Left lung (tissue), 10 donors: ENCODE results near the gene EVPL. TPM values are rescaled to one million over a fixed set of nuclear protein-coding genes. Genes with fewer than 3 reads are reported as not detected.
"Not testable (repeated sequence)": the region's sequence is repeated elsewhere in the genome, so short reads cannot be mapped to it uniquely, and the experiment has no call there.

Experiments
- ATAC-seq: fragments of 200-7000 bp; cut with Tn5 transposase; one replicate; pipeline ENCODE4 v1.9.1; 2020; ENCODE audit warnings: moderate library complexity
- DNase-seq, 4 donors: peaks; one replicate each; pipeline ENCODE4 v3.0.0-alpha.2; 2013 to 2020
- H3K27ac ChIP-seq, 2 donors: fragments of 200-600 bp; sonication (generic) in 1 of 2; one replicate each; pipeline versions ENCODE4 v1.5.0 to v1.8.0; 2020 to 2021
- H3K27me3 ChIP-seq, 2 donors: fragments of 200-600 bp; sonication (generic) in 1 of 2; one replicate each; pipeline versions ENCODE4 v1.5.0 to v1.8.0; 2020 to 2021
- H3K36me3 ChIP-seq, 2 donors: fragments of 200-600 bp; sonication (generic) in 1 of 2; one replicate each; pipeline versions ENCODE4 v1.5.0 to v1.8.0; 2020 to 2021
- H3K4me1 ChIP-seq, 2 donors: fragments of 200-600 bp; one replicate each; pipeline ENCODE4 v1.8.0; 2021
- H3K4me3 ChIP-seq, 2 donors: fragments of 200-600 bp; sonication (generic) in 1 of 2; one replicate each; pipeline versions ENCODE4 v1.5.0 to v1.8.0; 2020 to 2021; ENCODE audit warnings: mild to moderate bottlenecking in 1 of 2
- H3K9me3 ChIP-seq, 2 donors: fragments of 200-600 bp; sonication (generic) in 1 of 2; one replicate each; pipeline versions ENCODE4 v1.5.0 to v1.8.0; 2020 to 2021
- CTCF ChIP-seq, 2 donors: fragments of 200-600 bp; sonication (generic) in 1 of 2; IDR thresholded peaks; one replicate each; pipeline versions ENCODE4 v1.5.0 to v1.8.0; 2021; ENCODE audit warnings: antibody characterized with exemption in 2 of 2
- intact Hi-C, 2 donors: fragments of 100-400 bp; cut with DNase I; formaldehyde crosslinking; loops; one replicate each; pipeline versions ENCODE4 v1.11.2 to v1.14.2; 2022
- polyA plus RNA-seq, 6 donors: library from polyadenylated mRNA; unstranded; fragments of 120-200 nt; gene quantifications; one replicate each; pipeline ENCODE4 v1.2.1, GENCODE V29; 2013; ENCODE audit not compliant: insufficient read length in 6 of 6
- total RNA-seq, 2 donors: library from RNA; stranded (reverse); fragmentation: NEBNext Ultra II Directional; extraction: Animal tissue kit (Norgen Biotek cat#: 25700); gene quantifications; one replicate each; pipeline ENCODE4 v1.2.1, GENCODE V29; 2021
- donor health status: DM: no; HTN: yes; CAD: no.
- donor health status: DM: no; HTN: no; CAD: no.

Gene EVPL
- total and polyA plus RNA-seq, 8 donors, result 23.3 to 53.1 (median 43.9) TPM

GRCh38 chr17:76046064-76046463, 19.0 kb upstream of the EVPL start:
- H3K36me3 ChIP-seq, result peaks cover 0 to 100% of the 10 kb centered on the region in 2 donors

GRCh38 chr17:76044475-76045007, 17.4 kb upstream of the EVPL start:
- H3K4me1 ChIP-seq, ATAC-seq, H3K9me3 ChIP-seq, H3K27ac ChIP-seq, H3K4me3 ChIP-seq, intact Hi-C loops, DNase-seq, H3K27me3 ChIP-seq: not testable (repeated sequence)
- H3K36me3 ChIP-seq, result peaks cover 0 to 100% of the 10 kb centered on the region in 2 donors

More at GRCh38 chr17:76046064-76046463, 19.0 kb upstream of the EVPL start:
- no peaks in the 10 kb centered on the region for H3K9me3 ChIP-seq
- no peak for TF ChIP-seq CTCF (IDR thresholded peaks at IDR 0.05)
- intact Hi-C loops, result no loop called here
- ATAC-seq (no peak), DNase-seq (no peak)
- H3K27me3 ChIP-seq, result no peaks in the 10 kb centered on the region
- no peak overlapping the region for H3K27ac ChIP-seq
- H3K4me3 ChIP-seq, result no peak overlapping the region
- H3K4me1 ChIP-seq, result peaks cover 4 to 13% of the 10 kb centered on the region in 2 donors

- H3K9me3 ChIP-seq, H3K4me1 ChIP-seq, H3K27me3 ChIP-seq, DNase-seq, intact Hi-C loops, H3K4me3 ChIP-seq, H3K27ac ChIP-seq, ATAC-seq: not testable (repeated sequence)
- peaks cover 0 to 100% of the 10 kb centered on the region in 2 donors for H3K36me3 ChIP-seq
These were observed 15.8 kb upstream of the EVPL start for GRCh38 chr17:76042868-76043267.

- no peak for TF ChIP-seq CTCF (IDR thresholded peaks at IDR 0.05)
- intact Hi-C loops, result no loop called here
These were observed 13.3 kb upstream of the EVPL start for GRCh38 chr17:76040376-76040775.

GRCh38 chr17:76039121-76039520, 12.0 kb upstream of the EVPL start:
- Histone ChIP-seq H3K27ac (no peak overlapping the region), H3K9me3 (no peaks in the 10 kb centered on the region), H3K36me3 (peaks cover 0 to 72% of the 10 kb centered on the region in 2 donors), H3K27me3 (no peaks in the 10 kb centered on the region), H3K4me3 (no peak overlapping the region), H3K4me1 (no peaks in the 10 kb centered on the region)
- ATAC-seq (no peak), DNase-seq (no peak)
- intact Hi-C loops, result no loop called here
- TF ChIP-seq CTCF (IDR thresholded peaks at IDR 0.05), result no peak

More at GRCh38 chr17:76040376-76040775, 13.3 kb upstream of the EVPL start:
- DNase-seq (no peak), ATAC-seq (no peak)
- Histone ChIP-seq H3K27ac (no peak overlapping the region), H3K4me3 (no peak overlapping the region), H3K4me1 (no peaks in the 10 kb centered on the region), H3K27me3 (no peaks in the 10 kb centered on the region), H3K9me3 (no peaks in the 10 kb centered on the region), H3K36me3 (peaks cover 0 to 84% of the 10 kb centered on the region in 2 donors)

GRCh38 chr17:76038050-76038449, 10.9 kb upstream of the EVPL start:
- H3K4me1 ChIP-seq, result no peaks in the 10 kb centered on the region
- TF ChIP-seq CTCF (IDR thresholded peaks at IDR 0.05), result no peak
- intact Hi-C loops, result no loop called here
- no peaks in the 10 kb centered on the region for H3K9me3 ChIP-seq
- ATAC-seq (no peak), DNase-seq (no peak)
- H3K27me3 ChIP-seq, result no peaks in the 10 kb centered on the region
- peaks cover 0 to 61% of the 10 kb centered on the region in 2 donors for H3K36me3 ChIP-seq
- no peak overlapping the region for H3K27ac ChIP-seq
- no peak overlapping the region for H3K4me3 ChIP-seq
